ENCODE results near the gene SUGCT. TPM values are rescaled to one million over a fixed set of nuclear protein-coding genes. Genes with fewer than 3 reads are reported as not detected.

The SUGCT gene
- total RNA-seq, 6 donors from 2014 or later, result 1.4 to 3.1 (median 1.7) TPM; not detected in 1

GRCh38 chr7:40447345-40447744 lies 312.5 kb downstream of the SUGCT start:
- DNase-seq, result no peak
- ATAC-seq (ENCODE audit: low FRiP score in 2 of 2), result no peak
- H3K27me3 ChIP-seq, result no peaks in the 10 kb centered on the region
- no peaks in the 10 kb centered on the region for H3K4me1 ChIP-seq
- no peak overlapping the region for H3K4me3 ChIP-seq
- no peaks in the 10 kb centered on the region for H3K9me3 ChIP-seq
- no peak overlapping the region for H3K27ac ChIP-seq
- H3K36me3 ChIP-seq, result no peaks in the 10 kb centered on the region
- no peak for TF ChIP-seq POLR2AphosphoS5 (IDR thresholded peaks at IDR 0.05)
- TF ChIP-seq POLR2A (IDR thresholded peaks at IDR 0.05), result no peak
- TF ChIP-seq EP300 (IDR thresholded peaks at IDR 0.05), result no peak
- no peak for TF ChIP-seq CTCF (IDR thresholded peaks at IDR 0.05)
- WGBS, 2 donors, result 84 to 88% methylated on average over 2 of the region's 2 CpGs

GRCh38 chr7:40455485-40455884 lies 320.7 kb downstream of the SUGCT start:
- Histone ChIP-seq H3K9me3 (no peaks in the 10 kb centered on the region), H3K4me3 (no peak overlapping the region), H3K4me1 (no peaks in the 10 kb centered on the region), H3K27me3 (no peaks in the 10 kb centered on the region), H3K27ac (no peak overlapping the region), H3K36me3 (no peaks in the 10 kb centered on the region)
- ATAC-seq (ENCODE audit: low FRiP score in 2 of 2), result no peak
- no peak for DNase-seq
- TF ChIP-seq POLR2AphosphoS5 (IDR thresholded peaks at IDR 0.05), result no peak
- TF ChIP-seq POLR2A (IDR thresholded peaks at IDR 0.05), result no peak
- no peak for TF ChIP-seq CTCF (IDR thresholded peaks at IDR 0.05)
- no peak for TF ChIP-seq EP300 (IDR thresholded peaks at IDR 0.05)

GRCh38 chr7:40457776-40458480 lies 323.1 kb downstream of the SUGCT start:
- H3K27me3 ChIP-seq, result no peaks in the 10 kb centered on the region
- DNase-seq, result no peak
- no peak for ATAC-seq (ENCODE audit: low FRiP score in 2 of 2)
- TF ChIP-seq CTCF (IDR thresholded peaks at IDR 0.05), result no peak
- TF ChIP-seq POLR2A (IDR thresholded peaks at IDR 0.05), result no peak
- TF ChIP-seq POLR2AphosphoS5 (IDR thresholded peaks at IDR 0.05), result no peak
- no peak for TF ChIP-seq EP300 (IDR thresholded peaks at IDR 0.05)
- no peaks in the 10 kb centered on the region for H3K4me1 ChIP-seq
- 83 to 85% methylated on average over 5 of the region's 5 CpGs for WGBS, 2 donors
- H3K4me3 ChIP-seq, result no peak overlapping the region
- H3K27ac ChIP-seq, result no peak overlapping the region
- no peaks in the 10 kb centered on the region for H3K9me3 ChIP-seq
- H3K36me3 ChIP-seq, result no peaks in the 10 kb centered on the region

GRCh38 chr7:40463446-40463845 lies 328.6 kb downstream of the SUGCT start:
- ATAC-seq (ENCODE audit: low FRiP score in 2 of 2) (no peak), DNase-seq (no peak)
- Histone ChIP-seq H3K9me3 (no peaks in the 10 kb centered on the region), H3K4me3 (no peak overlapping the region), H3K27me3 (no peaks in the 10 kb centered on the region), H3K27ac (no peak overlapping the region), H3K4me1 (no peaks in the 10 kb centered on the region), H3K36me3 (no peaks in the 10 kb centered on the region)
- no peak for TF ChIP-seq EP300 (IDR thresholded peaks at IDR 0.05)
- TF ChIP-seq POLR2A (IDR thresholded peaks at IDR 0.05), result no peak
- TF ChIP-seq CTCF (IDR thresholded peaks at IDR 0.05), result no peak
- TF ChIP-seq POLR2AphosphoS5 (IDR thresholded peaks at IDR 0.05), result no peak
- 42 to 54% methylated on average over 4 of the region's 4 CpGs for WGBS, 2 donors
